Erythroblast (primary cell): ENCODE measurements around the gene SLC25A10.

Experiments
- GATA1 ChIP-seq: IDR thresholded peaks from 2 replicates; pipeline ENCODE4 v1.6.1; 2011; ENCODE audit warnings: low read depth, mild to moderate bottlenecking, control low read depth, low read length, moderate library complexity
- POLR2A ChIP-seq: IDR thresholded peaks from 2 replicates; pipeline ENCODE4 v1.6.1; 2011; ENCODE audit warnings: mild to moderate bottlenecking, low read length

- TF ChIP-seq POLR2A, result no peak
- TF ChIP-seq GATA1, result no peak
Measured at GRCh38 chr17:81688616-81689015, 23.5 kb upstream of the SLC25A10 start.
